CD4-positive, alpha-beta T cell treated with Interleukin-17A for 4 hours (primary cell): ENCODE data around the gene RXFP3.
"Not testable (repeated sequence)": the region's sequence is repeated elsewhere in the genome, so short reads cannot be mapped to it uniquely, and the experiment has no call there.

Experiments
- DNase-seq: peaks from one replicate; pipeline ENCODE4 v3.0.0-alpha.2; 2020; ENCODE audit warnings: mixed read lengths

Gene RXFP3, protein sequence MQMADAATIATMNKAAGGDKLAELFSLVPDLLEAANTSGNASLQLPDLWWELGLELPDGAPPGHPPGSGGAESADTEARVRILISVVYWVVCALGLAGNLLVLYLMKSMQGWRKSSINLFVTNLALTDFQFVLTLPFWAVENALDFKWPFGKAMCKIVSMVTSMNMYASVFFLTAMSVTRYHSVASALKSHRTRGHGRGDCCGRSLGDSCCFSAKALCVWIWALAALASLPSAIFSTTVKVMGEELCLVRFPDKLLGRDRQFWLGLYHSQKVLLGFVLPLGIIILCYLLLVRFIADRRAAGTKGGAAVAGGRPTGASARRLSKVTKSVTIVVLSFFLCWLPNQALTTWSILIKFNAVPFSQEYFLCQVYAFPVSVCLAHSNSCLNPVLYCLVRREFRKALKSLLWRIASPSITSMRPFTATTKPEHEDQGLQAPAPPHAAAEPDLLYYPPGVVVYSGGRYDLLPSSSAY

DNA sequence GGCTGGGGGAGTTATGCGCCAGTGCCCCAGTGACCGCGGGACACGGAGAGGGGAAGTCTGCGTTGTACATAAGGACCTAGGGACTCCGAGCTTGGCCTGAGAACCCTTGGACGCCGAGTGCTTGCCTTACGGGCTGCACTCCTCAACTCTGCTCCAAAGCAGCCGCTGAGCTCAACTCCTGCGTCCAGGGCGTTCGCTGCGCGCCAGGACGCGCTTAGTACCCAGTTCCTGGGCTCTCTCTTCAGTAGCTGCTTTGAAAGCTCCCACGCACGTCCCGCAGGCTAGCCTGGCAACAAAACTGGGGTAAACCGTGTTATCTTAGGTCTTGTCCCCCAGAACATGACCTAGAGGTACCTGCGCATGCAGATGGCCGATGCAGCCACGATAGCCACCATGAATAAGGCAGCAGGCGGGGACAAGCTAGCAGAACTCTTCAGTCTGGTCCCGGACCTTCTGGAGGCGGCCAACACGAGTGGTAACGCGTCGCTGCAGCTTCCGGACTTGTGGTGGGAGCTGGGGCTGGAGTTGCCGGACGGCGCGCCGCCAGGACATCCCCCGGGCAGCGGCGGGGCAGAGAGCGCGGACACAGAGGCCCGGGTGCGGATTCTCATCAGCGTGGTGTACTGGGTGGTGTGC is at the start of gene RXFP3:
Gene RXFP3, plus strand, starts transcription at position 6 of the 636 bp plus-strand sequence. Its CDS starts 355 bp downstream, at position 361.
- no peak for DNase-seq

DNA sequence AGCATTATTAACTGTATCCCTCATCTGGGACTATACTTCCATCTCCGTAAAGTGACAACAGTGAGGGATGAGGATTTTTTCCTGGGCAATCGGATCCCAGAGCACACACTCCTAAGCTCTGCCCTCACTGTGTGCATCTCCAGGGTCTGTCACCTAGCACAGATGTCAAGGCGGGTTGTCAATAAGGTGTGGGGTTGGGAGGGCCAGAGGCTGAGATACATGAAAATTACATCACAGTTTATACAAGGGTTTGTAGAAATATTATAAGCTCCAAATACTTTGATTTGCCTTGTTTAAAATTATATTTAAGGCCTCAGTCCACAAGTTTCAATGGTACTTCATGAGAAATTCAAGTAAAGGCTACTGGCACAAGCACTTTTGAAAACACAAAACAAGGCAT is 48.9 kb upstream of the RXFP3 start:
- DNase-seq = no peak

DNA sequence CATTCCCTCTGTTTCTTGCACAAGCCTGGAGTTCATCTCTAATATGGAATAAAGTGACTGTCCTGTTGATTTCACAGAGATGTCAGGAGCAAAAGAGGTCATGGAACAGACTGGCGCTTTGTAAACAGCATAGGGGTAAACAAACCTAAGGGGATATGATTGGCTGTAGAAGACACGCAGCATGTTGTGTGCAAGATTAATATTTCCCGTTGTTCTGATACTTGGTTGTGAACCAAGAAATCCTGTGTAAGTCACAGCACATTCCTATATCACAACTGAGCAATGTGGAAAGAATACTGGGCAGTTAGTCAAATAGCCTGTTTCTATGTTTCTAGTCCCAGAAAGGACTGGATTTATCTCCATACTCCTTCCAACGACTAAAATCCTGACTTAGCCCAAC is 47.6 kb upstream of the RXFP3 start:
- no peak for DNase-seq

DNA sequence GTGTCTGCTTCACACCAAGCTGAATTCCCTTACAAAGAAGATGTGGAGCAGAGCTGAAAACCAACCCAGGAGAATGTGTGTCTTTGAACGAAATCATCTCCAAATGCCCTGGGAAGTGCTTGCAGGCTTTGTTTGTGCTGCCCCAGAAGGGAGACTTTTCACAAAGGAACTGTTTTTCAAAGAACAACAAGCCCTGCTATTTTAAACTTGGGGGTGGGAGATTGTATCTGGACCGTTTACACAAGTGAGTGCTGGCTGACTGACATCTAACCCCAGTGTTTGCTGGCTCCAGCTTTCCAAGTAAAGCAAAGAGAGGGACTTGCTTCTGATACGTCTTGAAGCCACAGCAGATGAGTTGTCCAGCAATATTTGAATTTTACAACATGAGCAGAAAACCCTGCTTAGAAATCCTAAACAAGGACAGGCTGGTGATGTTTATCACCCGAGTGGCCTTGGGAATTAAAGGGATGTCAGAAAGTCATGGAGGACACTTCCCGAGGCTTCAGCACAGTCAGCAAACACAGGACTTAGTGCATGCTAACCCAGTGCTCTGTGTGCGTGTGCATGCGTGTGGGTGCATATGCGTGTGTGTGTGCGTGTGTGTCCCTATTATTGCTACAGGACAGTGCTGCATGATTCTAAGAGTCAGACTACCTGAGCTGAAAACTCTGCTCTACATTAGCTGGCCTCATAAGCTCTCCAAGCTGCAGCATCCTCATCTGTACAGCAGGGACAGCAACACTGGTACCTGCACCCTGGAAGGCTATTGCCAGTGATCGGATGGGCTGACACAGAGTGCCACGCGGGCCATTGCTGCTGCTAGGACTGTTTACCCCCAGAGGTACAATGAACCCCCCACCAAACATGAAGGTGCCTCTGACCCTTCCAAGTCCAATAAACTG is 45.8 kb upstream of the RXFP3 start:
- no peak for DNase-seq

DNA sequence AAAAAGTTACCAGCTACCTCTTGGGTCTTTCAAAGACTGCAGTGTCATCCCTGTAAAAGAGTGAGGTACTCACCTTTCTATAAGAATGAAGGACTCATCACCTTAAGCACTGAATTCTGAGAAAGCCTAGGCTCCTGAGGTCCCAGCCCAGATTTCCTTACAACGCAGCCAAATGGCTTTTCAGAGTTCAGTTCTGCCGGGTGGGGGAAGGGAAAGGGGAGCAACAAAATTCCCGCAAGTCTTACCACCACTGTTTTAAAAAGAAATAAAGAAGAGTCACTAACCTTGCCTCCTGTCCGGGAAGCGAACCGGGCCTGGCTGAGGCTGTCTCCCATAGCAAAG is 44.8 kb upstream of the RXFP3 start:
- DNase-seq = no peak

DNA sequence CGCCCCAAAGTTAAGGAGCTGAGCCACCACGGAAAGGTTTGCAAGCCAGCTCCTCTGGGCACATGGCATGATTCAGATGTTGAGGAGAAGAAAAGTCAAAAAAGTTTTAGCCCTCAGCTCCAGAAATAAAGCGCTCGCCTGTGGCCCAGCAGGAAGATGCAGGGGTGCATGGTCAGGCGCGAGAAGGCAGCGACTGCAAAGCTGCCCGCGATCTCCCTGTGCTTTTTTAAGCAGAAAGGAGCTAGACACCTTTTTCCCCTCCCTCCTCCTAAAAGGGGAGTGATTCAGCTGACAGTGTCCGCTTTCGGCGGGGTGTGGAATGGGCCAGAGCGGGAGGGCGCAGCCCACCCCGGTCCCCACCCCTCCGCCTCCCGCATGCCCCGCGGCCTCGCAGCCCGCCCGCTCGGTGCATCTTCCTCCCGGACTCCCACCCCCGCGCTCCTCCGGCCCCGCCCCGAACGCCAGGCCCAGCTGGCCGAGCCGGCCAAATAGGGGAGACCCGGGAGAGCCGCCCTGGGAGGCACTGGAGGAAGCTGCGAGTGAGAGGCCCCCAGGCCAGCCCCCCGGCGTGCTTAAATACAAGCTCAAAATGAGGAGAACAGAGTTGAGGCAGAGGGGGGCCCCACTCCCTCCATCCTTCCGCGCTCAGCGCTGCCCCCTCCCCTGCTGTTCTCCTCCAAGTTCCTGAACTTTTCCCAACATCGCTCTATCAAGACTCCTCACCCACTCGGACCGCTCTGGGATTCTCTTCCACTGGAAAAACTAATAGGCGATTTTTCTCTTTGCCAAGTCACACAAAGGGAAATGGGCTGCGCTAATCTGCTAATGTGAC is 44.2 kb upstream of the RXFP3 start, which contains the start of gene ADAMTS12:
Gene ADAMTS12, minus strand, starts transcription at position 203 of the 832 bp plus-strand sequence. Its CDS starts 134 bp downstream, at position 69.
- no peak for DNase-seq

DNA sequence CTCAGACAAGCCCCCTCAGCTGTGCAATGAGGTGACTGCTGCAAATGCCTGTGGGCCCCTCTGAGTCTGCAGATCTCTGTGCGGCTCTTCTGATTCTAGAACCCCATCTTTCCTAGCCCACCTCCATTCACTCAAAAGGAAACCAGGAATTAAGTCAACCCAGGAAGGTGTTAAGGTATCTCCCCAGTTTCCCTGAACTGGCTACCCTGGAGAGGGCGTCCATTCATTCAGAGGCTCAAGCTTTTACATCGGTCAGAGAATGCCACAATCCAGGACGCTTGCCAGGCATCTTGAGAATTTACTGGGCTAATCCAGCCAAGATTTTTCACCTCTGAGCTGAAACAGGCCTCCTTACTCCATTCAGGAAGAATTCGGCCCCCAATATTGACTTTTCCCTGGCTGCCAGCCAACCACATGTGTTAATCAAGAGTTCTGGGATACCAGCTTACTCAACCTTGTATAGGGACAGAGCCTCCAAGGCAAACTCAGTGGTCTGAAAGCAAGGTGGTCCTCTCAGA is 43.5 kb upstream of the RXFP3 start:
- DNase-seq = no peak

DNA sequence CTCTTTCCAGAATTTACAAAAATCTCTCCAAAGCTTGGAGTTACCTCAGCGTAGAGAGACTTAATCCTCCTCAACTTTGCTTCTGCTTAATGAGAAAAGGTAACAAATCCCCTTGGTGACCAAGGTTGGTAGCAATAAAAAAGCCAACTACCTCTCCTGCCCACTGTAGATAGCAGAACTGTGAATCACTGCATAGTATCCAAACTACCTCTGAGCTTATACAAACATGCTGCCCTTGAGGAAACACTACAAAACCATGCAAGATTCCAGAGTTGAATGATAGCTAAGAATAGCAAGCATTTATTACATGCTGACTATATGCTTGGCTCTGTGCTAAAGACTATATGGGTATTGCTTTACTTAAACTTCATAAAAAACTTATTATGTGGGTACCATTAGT is 41.6 kb upstream of the RXFP3 start:
- no peak for DNase-seq

DNA sequence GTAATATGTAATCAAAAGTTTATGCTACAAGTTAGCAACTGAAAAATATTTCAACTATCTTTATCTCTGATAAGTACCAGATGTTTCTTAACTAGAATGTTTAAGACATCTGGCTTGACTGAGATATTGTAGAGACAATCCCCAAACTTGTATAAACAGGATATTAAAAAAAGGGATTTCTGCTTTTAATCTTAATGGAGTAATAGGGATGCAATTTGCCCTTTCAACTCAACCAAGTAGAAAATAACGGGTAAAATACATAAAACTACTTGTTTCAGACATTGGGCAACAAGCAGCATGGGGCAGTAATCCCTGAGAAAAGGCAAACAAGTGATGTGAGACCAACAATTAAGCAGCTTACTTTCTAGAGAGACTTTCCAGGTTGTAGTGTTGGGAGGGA is 35.0 kb upstream of the RXFP3 start:
- no peak for DNase-seq

DNA sequence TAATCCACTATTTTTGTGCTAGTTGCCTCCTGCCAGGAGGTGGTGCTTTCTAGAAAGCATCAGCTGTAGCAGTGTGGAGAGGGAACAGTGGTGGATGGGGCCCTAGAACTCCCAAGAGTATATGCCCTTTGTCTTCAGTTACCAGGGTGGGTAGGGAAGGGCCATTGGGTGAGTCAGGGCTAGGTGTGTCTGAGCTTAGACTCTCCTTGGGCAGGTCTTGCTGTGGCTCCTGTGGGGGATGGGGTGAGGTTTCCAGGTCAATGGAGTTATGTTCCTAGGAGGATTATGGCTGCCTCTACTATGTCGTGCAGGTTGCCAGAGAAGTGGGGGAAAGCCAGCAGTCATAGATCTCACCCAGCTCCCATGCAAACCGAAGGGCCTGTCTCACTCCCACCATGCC is 33.1 kb upstream of the RXFP3 start:
- DNase-seq = no peak

DNA sequence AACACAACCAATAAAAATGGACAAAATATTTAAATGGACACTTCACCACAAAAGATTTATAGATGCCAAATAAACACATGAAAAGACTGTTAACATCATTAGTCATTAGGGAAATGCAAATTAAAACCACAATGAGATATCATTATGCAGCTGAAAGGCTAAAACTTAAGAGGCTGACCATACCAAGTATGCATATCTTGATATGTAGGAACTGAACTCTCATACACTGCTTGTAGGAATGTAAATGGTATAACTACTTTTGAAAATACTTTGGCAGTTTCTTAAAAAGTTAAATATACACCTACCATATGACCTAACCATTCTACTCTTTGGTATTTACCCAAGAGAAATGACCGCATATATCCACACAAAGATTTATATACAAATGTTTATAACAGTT is 30.8 kb upstream of the RXFP3 start:
- DNase-seq = no peak

DNA sequence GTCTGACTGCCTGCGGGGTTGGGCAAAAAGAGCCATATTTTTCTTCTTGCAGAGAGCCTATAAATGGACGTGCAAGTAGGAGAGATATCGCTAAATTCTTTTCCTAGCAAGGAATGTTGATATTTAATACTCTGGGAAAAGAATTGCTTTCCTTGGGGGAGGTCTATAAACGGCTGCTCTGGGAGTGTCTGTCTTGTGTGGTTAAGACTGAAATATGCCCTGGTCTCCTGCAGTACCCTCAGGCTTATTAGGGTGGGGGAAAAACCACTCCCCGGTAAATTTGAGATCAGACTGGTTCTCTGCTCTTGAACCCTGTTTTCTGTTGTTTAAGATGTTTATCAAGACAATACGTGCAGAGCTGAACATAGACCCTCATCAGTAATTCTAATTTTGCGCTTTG is 29.9 kb upstream of the RXFP3 start:
- not testable (repeated sequence) for DNase-seq

DNA sequence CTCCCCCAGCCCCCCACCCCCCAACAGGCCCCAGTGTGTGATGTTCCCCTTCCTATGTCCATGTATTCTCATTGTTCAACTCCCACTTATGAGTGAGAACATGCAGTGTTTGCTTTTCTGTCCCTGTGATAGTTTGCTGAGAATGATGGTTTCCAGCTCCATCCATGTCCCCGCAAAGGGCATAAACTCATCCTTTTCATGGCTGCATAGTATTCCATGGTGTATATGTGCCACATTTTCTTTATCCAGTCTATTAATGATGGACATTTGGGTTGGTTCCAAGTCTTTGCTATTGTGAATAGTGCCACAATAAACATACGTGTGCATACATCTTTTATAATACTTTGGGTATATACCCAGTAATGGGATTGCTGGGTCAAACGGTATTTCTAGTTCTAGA is 21.3 kb upstream of the RXFP3 start:
- DNase-seq = not testable (repeated sequence)

DNA sequence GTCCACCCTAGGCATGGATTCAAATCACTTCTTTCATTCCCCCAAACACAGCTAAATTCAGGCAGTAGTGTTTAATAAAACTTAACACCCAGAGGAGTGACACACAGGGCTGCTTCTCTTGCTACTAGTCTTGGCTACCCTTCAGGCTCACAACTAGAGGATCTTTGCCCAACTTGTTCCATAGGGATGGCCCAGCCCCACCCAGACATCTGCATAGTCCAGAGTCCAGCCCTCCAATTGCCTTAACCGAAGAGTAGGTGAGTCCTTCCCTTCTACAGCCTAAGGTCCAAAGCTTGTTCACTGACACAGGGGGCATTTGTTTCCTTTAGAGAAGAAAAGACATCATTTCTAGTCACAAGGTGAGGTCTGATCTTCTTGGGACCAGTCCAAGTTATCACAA is 15.2 kb upstream of the RXFP3 start:
- DNase-seq = no peak

DNA sequence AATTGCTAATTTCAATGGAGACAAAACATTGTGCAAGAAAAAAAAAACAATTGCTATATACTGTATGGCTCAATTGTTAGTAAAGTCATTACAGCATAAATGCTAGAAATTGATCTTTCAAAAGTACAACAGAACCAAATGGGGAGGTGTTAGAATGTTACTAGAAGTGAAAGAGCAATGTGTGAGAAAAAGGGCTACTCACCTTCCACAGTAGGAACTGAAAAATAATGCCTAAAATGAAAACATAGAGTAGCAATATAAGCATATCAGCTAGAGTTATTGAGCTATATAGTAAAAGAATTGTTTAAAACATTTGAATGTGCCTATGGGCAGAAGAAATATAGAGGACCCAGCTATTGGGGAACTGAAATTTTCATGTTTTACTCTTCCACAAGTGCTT is 10.9 kb upstream of the RXFP3 start:
- DNase-seq = no peak

DNA sequence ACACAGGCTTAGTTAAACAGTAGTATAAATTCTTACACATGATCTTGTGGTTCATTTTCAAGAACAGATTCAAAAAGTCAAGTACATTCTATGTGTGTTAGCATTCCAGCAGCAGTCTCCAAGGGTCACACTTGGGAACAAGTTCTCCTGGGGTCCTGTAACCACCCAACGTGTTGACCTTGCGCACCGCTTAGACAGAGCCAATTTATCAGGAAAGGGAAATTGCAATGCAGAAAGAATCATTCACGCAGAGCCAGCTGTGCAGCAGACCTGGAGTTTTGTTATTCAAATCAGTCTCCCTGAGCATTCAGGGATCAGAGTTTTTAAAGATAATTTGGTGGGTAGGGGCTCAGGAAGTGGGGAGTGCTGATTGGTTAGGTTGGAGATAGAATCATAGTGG is 8.5 kb upstream of the RXFP3 start:
- no peak for DNase-seq

DNA sequence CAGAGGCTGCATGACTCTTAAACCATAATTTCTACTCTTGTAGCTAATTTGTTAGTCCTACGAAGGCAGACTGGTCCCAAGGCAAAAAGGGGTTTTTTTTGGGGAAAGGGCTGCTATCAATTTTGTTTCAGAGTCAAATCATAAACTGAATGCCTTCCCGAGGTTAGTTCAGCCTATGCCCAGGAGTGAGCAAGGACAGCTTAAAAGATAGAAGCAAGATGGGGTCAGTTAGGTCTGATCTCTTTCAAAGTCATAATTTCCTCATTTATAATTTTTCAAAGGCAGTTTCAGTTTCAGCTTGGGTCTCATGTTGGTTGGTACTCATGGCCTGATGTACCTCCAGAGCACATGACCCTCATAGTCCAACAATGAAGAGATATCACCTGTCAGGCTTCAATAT is 7.9 kb upstream of the RXFP3 start:
- DNase-seq = no peak

DNA sequence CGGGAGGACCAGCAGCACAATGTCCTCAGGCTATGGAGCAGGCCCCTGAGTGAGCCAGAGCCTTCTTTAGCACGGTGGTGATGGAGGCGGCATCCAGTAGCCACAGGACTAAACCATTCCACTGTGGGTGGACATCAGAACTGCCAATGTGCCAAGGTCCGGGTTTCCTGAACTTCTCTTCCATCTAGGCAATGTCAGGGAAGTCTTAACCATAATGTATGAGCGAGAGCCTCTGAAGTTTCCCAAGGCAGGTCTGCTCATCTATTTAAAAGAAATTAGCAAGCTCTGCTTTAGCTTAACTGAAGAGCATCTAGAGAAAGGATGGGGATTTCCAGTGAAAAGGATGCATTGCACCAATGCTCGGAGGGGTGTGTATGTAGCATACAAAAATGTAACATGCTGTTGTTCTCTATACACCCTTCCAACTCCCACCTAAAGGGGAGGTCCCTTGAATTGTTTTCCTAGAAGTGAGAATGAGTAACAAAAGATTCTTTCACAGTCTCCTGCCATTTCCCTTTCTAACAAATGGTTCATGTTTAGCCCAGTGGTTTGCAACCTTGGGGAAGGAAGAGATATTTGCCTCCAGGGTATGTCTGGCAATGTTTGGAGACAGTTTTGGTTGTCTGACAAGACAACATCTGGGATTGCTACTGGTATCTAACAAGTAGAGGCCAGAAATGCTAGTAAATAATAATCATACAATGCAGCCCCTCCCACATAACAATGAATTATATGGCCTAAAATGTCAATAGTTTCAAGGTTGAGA is 6.1 kb upstream of the RXFP3 start:
- no peak for DNase-seq

DNA sequence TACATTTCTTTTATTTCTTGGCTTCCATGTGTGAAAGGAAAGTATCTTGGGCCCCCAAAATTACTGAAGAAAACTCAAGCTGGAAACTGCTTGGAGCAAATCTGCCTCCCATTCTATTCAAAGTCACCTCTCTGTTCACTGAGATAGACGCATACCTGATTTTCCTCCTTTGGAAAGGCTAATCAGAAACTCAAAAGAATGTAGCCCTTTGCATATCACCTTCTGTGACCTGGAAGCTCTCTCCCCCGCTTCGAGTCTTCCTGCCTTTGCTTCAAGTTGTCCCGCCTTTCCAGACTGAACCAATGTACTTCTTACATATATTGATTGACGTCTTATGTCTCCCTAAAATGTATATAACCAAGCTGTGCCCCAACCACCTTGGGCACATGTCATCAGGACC is 5.0 kb upstream of the RXFP3 start:
- DNase-seq = no peak

DNA sequence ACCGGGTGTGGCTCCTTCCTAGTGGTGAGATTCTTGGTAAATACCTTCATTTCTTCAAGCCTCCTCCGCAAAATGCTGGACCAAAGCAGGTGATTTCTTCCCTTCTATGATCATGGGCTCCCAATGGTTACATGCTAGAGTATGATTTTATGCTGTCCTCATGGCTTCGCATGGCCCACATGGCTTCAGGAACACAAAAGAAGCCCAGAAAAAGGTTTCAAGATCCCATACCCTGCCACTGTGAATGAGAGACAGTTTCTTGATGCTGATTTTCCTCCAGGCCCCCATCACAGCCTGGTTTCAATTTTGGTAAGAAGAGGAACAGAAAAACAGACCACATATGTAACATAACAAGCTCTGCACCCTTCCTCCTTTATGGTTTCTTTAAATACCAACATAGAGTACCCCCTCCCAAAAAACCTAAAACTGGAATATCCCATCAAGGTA is 2.4 kb upstream of the RXFP3 start:
- no peak for DNase-seq

DNA sequence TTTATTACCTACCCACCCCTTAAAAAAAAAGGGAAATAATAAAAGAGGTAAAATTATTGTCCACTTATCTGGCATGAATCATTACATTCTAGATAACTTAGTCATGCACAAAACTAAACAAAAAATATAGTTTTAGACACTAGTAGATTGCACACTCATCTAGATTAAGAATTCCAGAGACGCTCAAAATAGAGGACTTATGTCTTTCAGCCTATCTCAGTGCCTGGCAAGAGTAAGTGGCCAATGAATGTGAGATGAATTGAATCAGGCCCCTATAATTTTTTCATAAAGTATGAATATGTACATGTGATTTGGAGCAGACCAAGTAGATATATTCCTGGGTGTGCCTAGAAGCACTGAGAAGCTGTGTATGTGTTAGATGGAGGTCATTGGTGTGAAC is 2.0 kb upstream of the RXFP3 start:
- no peak for DNase-seq
